MCF 10A (cell line): ENCODE results near the gene ATG5. TPM values are rescaled to one million over a fixed set of nuclear protein-coding genes. Genes with fewer than 3 reads are reported as not detected.
"Not testable (repeated sequence)": the region's sequence is repeated elsewhere in the genome, so short reads cannot be mapped to it uniquely, and the experiment has no call there.

Experiments
- BruUV-seq: library from RNA; stranded (reverse); fragments of 400-500 nt; replicated peaks from 2 replicates; lab custom pipeline; 2021; lab: Mats Ljungman, UMichigan
- CTCF ChIA-PET: fragments of 300-600 bp; sonication (Branson Sonifier 250); formaldehyde crosslinking; extraction: SDS; loops from one replicate; lab custom pipeline; 2021; ENCODE audit warnings: antibody characterized with exemption, inconsistent platforms; lab: Yijun Ruan, JAX
- POLR2A ChIA-PET: fragments of 300-600, 350-650 bp; sonication (Branson Sonifier 250); formaldehyde crosslinking; extraction: SDS; loops from one replicate; lab custom pipeline; 2020; ENCODE audit warnings: antibody characterized with exemption, inconsistent platforms; lab: Yijun Ruan, JAX
- DNase-seq: peaks from one replicate; pipeline ENCODE4 v3.0.0-alpha.2; 2018; ENCODE audit not compliant: unreplicated experiment
- H3K27ac Mint-ChIP-seq: one replicate; pipeline ENCODE4 v1.8.0; 2022; ENCODE audit warnings: mild to moderate bottlenecking, low read depth, mixed read lengths; ENCODE audit not compliant: unreplicated experiment
- H3K27me3 Mint-ChIP-seq: one replicate; pipeline ENCODE4 v1.8.0; 2022; ENCODE audit warnings: mixed read lengths; ENCODE audit not compliant: insufficient read depth, unreplicated experiment
- H3K36me3 Mint-ChIP-seq: one replicate; pipeline ENCODE4 v1.8.0; 2022; ENCODE audit warnings: mild to moderate bottlenecking, moderate library complexity, mixed read lengths; ENCODE audit not compliant: insufficient read depth, unreplicated experiment
- H3K4me1 Mint-ChIP-seq: one replicate; pipeline ENCODE4 v1.8.0; 2022; ENCODE audit warnings: mixed read lengths; ENCODE audit not compliant: insufficient read depth, unreplicated experiment
- H3K4me3 Mint-ChIP-seq: one replicate; pipeline ENCODE4 v1.8.0; 2022; ENCODE audit warnings: mild to moderate bottlenecking, moderate library complexity, mixed read lengths; ENCODE audit not compliant: unreplicated experiment
- H3K9me3 Mint-ChIP-seq: one replicate; pipeline ENCODE4 v1.8.0; 2022; ENCODE audit warnings: mixed read lengths; ENCODE audit not compliant: unreplicated experiment
- CTCF ChIP-seq: fragments of 200-600 bp; IDR thresholded peaks from one replicate; pipeline ENCODE4 v1.8.0; 2022; ENCODE audit warnings: antibody characterized with exemption, mild to moderate bottlenecking; ENCODE audit not compliant: unreplicated experiment
- intact Hi-C: fragments of 100-400 bp; cut with micrococcal nuclease; formaldehyde crosslinking; loops from 2 replicates; pipeline ENCODE4 v1.14.1; 2022
- total RNA-seq: library from RNA; stranded (reverse); gene quantifications from 2 replicates; pipeline ENCODE4 v1.2.3, GENCODE V29; 2022

ATG5 gene
- total RNA-seq, 1 experiment from 2014 or later: 33.3 TPM

- Mint-ChIP-seq H3K9me3 (no peaks in the 10 kb centered on the region), H3K36me3 (no peaks in the 10 kb centered on the region), H3K4me1 (no peaks in the 10 kb centered on the region), H3K27ac (no peak overlapping the region), H3K27me3 (no peaks in the 10 kb centered on the region), H3K4me3 (no peak overlapping the region)
- intact Hi-C loops: no loop called here
- ChIA-PET CTCF (interaction anchor here (1.4 kb wide), 1 partner anchor 11 kb away, joined by 4 read pairs; no protein-coding TSS in a partner anchor), POLR2A (no interaction called here)
- BruUV-seq: no TSS peak
- DNase-seq: no peak
- TF ChIP-seq CTCF: no peak
Measured at GRCh38 chr6:106152952-106153351, 172.6 kb downstream of the ATG5 start.

GRCh38 chr6:106152476-106152875 is 173.1 kb downstream of the ATG5 start:
- BruUV-seq, DNase-seq, H3K36me3 Mint-ChIP-seq, POLR2A ChIA-PET, intact Hi-C loops, H3K4me1 Mint-ChIP-seq, H3K9me3 Mint-ChIP-seq, H3K27ac Mint-ChIP-seq, H3K27me3 Mint-ChIP-seq, H3K4me3 Mint-ChIP-seq: not testable (repeated sequence)
- CTCF ChIA-PET: interaction anchor here (0.6 to 1.4 kb wide), 2 partner anchors 11 to 1825 kb away, joined by 3 to 4 read pairs; no protein-coding TSS in a partner anchor

- ChIA-PET POLR2A (no interaction called here), CTCF (interaction anchor here (1.1 kb wide), 1 partner anchor 69 kb away, joined by 3 read pairs; no protein-coding TSS in a partner anchor)
- no peak overlapping the region for H3K4me3 Mint-ChIP-seq
- TF ChIP-seq CTCF: no peak
- H3K27ac Mint-ChIP-seq: no peak overlapping the region
- intact Hi-C loops: no loop called here
- no peaks in the 10 kb centered on the region for H3K27me3 Mint-ChIP-seq
- no peak for DNase-seq
- H3K4me1 Mint-ChIP-seq: peaks cover 5% of the 10 kb centered on the region
- no TSS peak for BruUV-seq
- H3K36me3 Mint-ChIP-seq: peaks cover 5% of the 10 kb centered on the region
- H3K9me3 Mint-ChIP-seq: no peaks in the 10 kb centered on the region
Measured at GRCh38 chr6:106149472-106150069, 176.0 kb downstream of the ATG5 start.

GRCh38 chr6:106147476-106147875 is 178.1 kb downstream of the ATG5 start:
- no peak overlapping the region for H3K27ac Mint-ChIP-seq
- intact Hi-C loops: no loop called here
- H3K27me3 Mint-ChIP-seq: no peaks in the 10 kb centered on the region
- peaks cover 5% of the 10 kb centered on the region for H3K36me3 Mint-ChIP-seq
- H3K4me3 Mint-ChIP-seq: no peak overlapping the region
- POLR2A ChIA-PET: no interaction called here
- no TSS peak for BruUV-seq
- no peak for DNase-seq
- H3K4me1 Mint-ChIP-seq: peaks cover 5% of the 10 kb centered on the region
- TF ChIP-seq CTCF: no peak
- CTCF ChIA-PET: interaction anchor here (1.0 kb wide), 1 partner anchor 15 kb away, joined by 3 read pairs; no protein-coding TSS in a partner anchor
- no peaks in the 10 kb centered on the region for H3K9me3 Mint-ChIP-seq
